ENCODE measurements around the gene ZFC3H1. TPM values are rescaled to one million over a fixed set of nuclear protein-coding genes. Genes with fewer than 3 reads are reported as not detected.

ZFC3H1 gene
- total RNA-seq, 1 experiment from 2014 or later, result 48.7 TPM

GRCh38 chr12:71591601-71592000 is 72.0 kb downstream of the ZFC3H1 start:
- CTCF ChIA-PET, result no interaction called here

GRCh38 chr12:71589478-71589881 is 74.2 kb downstream of the ZFC3H1 start:
- H3K36me3 ChIP-seq (ENCODE audit: insufficient read depth, low read length, poor library complexity, severe bottlenecking), result no peaks in the 10 kb centered on the region
- POLR2A ChIA-PET (ENCODE audit: low non-redundant PET), result no interaction called here
- intact Hi-C loops (cut with micrococcal nuclease; ENCODE audit: unreplicated experiment), result no loop called here
- DNase-seq (ENCODE audit: low spot score), result no peak
- no TSS peak for BruUV-seq (replicated peaks)
- no peaks in the 10 kb centered on the region for H3K9me3 ChIP-seq (ENCODE audit: low read depth, low read length, poor library complexity, severe bottlenecking)
- no peaks in the 10 kb centered on the region for H3K4me1 ChIP-seq (ENCODE audit: insufficient read depth, low read length, poor library complexity, severe bottlenecking)
- no peaks in the 10 kb centered on the region for H3K27me3 ChIP-seq (replicated peaks; ENCODE audit: insufficient read depth, low read depth, low read length, poor library complexity)
- H3K27ac ChIP-seq (ENCODE audit: low read depth, low read length, poor library complexity, severe bottlenecking), result no peak overlapping the region
- TF ChIP-seq EZH2 (IDR thresholded peaks at IDR 0.05; ENCODE audit: borderline replicate concordance, low read depth, low read length, poor library complexity, severe bottlenecking) (no peak), CTCF (conservative IDR thresholded peaks at IDR 0.05; ENCODE audit: low read depth, low read length) (no peak)
- H3K4me3 ChIP-seq (ENCODE audit: low read depth, low read length, poor library complexity, severe bottlenecking), result no peak overlapping the region
- CTCF ChIA-PET, result no interaction called here

More at GRCh38 chr12:71591601-71592000, 72.0 kb downstream of the ZFC3H1 start:
- no TSS peak for BruUV-seq (replicated peaks)
- Histone ChIP-seq H3K4me3 (ENCODE audit: low read depth, low read length, poor library complexity, severe bottlenecking) (no peak overlapping the region), H3K9me3 (ENCODE audit: low read depth, low read length, poor library complexity, severe bottlenecking) (no peaks in the 10 kb centered on the region), H3K27ac (ENCODE audit: low read depth, low read length, poor library complexity, severe bottlenecking) (no peak overlapping the region), H3K4me1 (ENCODE audit: insufficient read depth, low read length, poor library complexity, severe bottlenecking) (no peaks in the 10 kb centered on the region), H3K36me3 (ENCODE audit: insufficient read depth, low read length, poor library complexity, severe bottlenecking) (no peaks in the 10 kb centered on the region), H3K27me3 (replicated peaks; ENCODE audit: insufficient read depth, low read depth, low read length, poor library complexity) (no peaks in the 10 kb centered on the region)
- DNase-seq (ENCODE audit: low spot score), result no peak
- intact Hi-C loops (cut with micrococcal nuclease; ENCODE audit: unreplicated experiment), result no loop called here
- no peak for TF ChIP-seq CTCF (conservative IDR thresholded peaks at IDR 0.05; ENCODE audit: low read depth, low read length)
- TF ChIP-seq EZH2 (IDR thresholded peaks at IDR 0.05; ENCODE audit: borderline replicate concordance, low read depth, low read length, poor library complexity, severe bottlenecking), result no peak
- POLR2A ChIA-PET (ENCODE audit: low non-redundant PET), result no interaction called here

- CTCF ChIA-PET, result no interaction called here
- no peak overlapping the region for H3K27ac ChIP-seq (ENCODE audit: low read depth, low read length, poor library complexity, severe bottlenecking)
- POLR2A ChIA-PET (ENCODE audit: low non-redundant PET), result no interaction called here
- H3K4me1 ChIP-seq (ENCODE audit: insufficient read depth, low read length, poor library complexity, severe bottlenecking), result no peaks in the 10 kb centered on the region
- no peaks in the 10 kb centered on the region for H3K36me3 ChIP-seq (ENCODE audit: insufficient read depth, low read length, poor library complexity, severe bottlenecking)
- no peak for DNase-seq (ENCODE audit: low spot score)
- H3K4me3 ChIP-seq (ENCODE audit: low read depth, low read length, poor library complexity, severe bottlenecking), result no peak overlapping the region
- no peaks in the 10 kb centered on the region for H3K9me3 ChIP-seq (ENCODE audit: low read depth, low read length, poor library complexity, severe bottlenecking)
- TF ChIP-seq EZH2 (IDR thresholded peaks at IDR 0.05; ENCODE audit: borderline replicate concordance, low read depth, low read length, poor library complexity, severe bottlenecking), result no peak
- no peak for TF ChIP-seq CTCF (conservative IDR thresholded peaks at IDR 0.05; ENCODE audit: low read depth, low read length)
- intact Hi-C loops (cut with micrococcal nuclease; ENCODE audit: unreplicated experiment), result no loop called here
- no TSS peak for BruUV-seq (replicated peaks)
- H3K27me3 ChIP-seq (replicated peaks; ENCODE audit: insufficient read depth, low read depth, low read length, poor library complexity), result no peaks in the 10 kb centered on the region
Observed at GRCh38 chr12:71587012-71587411, 76.6 kb downstream of the ZFC3H1 start.
